ENCODE results near the gene SMC5.
A peak's percentile ranks its signal among the peaks of the same experiment; 100 is the strongest.
"Not testable (repeated sequence)": the region's sequence is repeated elsewhere in the genome, so short reads cannot be mapped to it uniquely, and the experiment has no call there.

The SMC5 gene

GRCh38 chr9:70374962-70375618 lies 116.3 kb downstream of the SMC5 start:
- DNase-seq: no peak

- no peak for DNase-seq
These were observed 123.4 kb downstream of the SMC5 start for GRCh38 chr9:70382046-70382708.

DNA sequence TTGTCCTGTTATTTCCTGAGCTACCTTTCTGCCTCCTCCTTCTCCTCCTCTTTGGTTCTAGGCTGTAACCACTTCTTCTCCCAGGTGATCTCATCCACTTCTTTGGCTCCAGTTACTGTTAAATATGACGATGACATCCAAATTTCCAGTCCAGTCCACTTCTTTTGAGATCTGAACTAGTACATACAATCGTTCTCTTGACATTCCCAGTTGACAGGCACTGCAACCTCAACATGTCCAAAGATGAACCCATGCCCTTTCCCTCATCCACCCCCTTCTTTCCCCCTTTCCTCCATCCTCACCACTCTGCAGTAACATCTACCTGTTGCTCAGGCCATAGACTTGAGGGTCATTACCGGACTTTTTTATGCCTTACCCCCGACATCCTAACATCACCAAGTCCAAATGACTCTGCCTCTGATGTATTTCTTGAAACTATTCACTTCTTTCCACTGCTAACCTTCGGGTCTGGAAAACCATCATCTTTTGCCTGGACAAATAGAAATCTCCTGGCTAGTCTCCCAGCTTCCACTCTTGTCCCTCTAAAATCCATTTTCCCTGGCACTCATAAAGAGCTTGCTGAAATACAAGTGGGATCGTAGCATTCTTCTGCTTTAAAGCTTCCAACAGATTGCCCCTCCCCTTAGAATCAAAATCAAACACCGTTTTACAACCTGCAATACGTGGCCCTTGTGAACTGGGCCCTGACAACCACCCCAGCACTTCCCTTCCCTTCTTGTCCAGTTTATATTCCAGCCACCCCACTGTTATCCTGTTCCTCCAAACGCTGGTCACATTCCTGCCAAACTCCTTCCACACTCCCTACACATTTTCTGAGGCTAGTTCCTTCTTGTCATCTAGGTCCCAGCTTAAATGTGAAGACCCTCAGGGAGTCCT lies 124.2 kb downstream of the SMC5 start:
- no peak for DNase-seq

DNA sequence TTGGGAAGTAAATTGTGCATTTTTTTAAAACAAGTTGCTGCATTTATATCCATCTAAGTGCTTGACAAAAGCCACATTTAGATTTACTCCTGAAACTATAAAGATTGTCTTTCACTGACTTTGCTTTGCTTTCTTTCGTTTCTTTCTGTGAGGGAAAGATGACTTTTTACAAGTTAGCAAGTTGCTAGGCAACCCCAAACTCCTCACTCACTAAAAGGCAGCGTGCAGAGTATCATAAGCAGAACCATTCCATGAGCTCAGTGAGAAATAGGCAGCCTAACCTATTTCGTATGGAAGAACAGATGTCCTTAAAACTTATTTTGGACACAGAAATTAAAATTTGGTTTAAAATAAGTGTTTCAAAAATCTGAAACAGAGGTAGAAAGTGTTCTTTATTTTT lies 126.6 kb downstream of the SMC5 start:
- DNase-seq: no peak

GRCh38 chr9:70387663-70388062 lies 128.9 kb downstream of the SMC5 start:
- no peak for DNase-seq

DNA sequence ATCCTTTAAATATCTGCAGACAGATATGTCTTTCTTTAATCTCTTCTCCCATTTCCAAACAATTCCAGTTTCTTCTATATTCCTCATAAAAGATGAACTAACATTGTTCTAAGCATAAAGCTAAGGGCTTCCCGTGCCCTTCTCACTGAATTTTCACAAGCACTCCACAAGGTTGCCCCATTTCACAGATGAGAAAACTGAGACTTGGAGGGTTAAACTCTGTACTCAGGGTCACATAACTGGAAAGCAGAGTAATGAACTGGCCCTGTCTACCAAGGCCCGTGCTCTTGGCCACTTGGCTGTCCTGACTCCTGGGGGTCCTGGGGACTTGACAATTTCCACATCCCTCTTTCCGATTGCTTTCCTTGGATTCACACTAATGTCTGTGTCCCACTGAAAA lies 130.4 kb downstream of the SMC5 start:
- no peak for DNase-seq

- no peak for DNase-seq
These were observed 131.0 kb downstream of the SMC5 start for GRCh38 chr9:70389621-70390266.

DNA sequence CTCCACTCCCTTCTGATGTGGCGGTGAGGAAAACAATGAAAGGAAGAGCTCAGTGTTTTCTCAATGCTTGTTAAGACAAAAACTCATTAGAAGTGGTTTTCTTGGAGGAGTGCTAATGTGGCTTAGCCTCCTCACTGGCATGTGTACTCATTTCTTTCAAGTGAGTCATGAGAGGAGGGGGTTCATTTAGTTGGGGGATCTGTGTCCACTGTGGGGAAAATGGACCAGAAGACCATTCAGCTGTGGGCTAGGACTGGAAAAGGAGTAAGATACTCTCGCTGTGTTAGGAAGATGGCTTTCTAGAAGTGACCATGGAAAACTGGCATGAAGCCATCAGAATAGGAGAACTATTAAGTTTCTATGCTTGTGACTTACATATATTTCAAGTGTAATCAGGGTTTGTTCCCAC lies 132.2 kb downstream of the SMC5 start:
- DNase-seq: no peak

- DNase-seq: peak; percentile 11
These were observed 133.4 kb downstream of the SMC5 start for GRCh38 chr9:70392189-70392588.

DNA sequence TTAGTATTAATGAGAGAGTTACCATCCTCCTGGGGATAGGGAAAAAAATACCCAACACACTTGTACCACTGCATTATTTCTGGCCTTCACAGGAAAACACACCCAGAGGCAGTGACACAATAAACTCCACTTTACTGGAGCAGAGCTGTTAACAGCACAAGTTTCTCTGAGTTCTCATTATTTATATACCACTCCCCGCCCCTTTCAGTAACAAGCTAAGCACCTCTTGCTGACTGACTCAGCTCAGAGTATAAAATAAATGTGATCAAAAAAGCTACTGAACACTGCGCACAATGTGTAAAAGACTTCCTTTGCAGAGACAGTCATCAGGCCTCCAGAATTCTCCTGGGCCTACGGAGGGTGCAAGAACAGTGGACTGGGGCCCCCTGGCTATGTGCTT lies 134.1 kb downstream of the SMC5 start:
- no peak for DNase-seq

GRCh38 chr9:70395652-70396051 lies 136.9 kb downstream of the SMC5 start:
- DNase-seq: no peak

DNA sequence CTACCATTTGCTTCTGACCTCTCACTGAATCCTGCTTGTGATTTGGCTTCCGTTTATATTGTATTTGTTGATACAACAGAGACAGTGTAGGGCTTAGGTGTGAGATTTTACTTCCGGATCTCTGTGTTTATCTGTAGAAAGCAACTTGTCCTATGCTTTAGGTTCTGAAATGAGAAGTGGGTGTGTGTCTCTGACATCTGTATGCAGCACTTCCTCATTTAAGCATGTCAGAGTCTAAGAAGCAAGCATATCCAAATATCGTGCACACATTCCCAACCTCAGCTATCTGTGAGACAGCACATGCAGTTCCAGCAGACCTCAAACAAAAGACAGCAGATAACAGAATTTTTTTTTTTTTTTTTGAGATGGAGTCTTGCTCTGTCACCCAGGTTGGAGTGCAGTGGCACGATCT lies 139.4 kb downstream of the SMC5 start:
- no peak for DNase-seq

DNA sequence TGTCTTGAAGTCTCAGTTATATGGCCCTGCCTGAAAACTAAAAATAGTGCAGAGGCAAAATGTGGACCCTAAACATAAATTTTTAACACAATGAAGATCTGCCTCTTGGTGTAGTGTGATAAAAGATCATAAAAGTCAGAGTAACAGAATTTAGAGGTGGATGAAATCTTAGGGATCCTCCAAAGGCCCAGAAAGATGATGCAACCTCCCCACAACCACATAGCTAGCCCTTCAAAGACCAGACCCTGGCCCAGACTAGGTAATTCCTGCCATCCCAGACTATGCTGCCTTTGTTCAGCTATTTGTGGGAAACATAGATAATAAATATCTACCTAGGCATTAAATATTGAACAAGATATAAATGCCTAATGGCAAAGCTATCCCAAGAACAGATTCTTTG lies 140.4 kb downstream of the SMC5 start:
- DNase-seq: no peak

DNA sequence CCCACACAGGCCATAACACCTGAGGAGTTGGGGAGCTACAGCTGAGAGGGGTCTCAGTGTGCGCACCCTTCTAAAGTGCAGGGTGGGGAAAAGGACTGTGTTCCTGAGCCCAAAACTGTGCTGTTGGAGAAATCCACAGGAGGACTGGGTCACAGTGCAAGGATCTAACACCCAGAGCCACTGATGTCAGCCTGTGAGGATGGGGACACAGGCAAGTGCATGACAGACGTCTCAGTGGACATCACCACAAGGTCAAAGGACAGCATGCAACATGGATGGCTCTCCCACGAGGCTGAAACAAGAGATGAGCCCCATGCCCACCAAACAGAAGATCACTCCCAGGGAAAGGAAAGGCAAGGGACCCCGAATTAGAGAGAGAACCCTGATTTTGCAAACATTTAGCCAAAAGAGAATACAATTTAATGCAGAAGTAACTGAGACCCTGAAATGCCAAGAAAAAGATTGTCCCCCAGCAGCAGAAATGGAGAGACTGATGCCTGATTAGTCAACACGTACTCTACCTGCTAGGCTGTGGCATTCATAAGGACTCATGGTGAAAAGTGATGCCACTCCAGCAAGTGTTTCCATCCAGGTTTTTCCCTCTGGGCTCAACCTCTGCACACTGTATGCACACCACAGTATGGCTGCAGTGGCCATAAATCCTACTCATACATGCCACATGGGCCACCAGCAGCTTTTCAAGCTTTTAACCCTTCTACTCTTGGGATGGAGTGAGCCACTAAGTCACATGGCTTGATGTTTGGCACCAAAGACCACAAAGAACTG lies 141.5 kb downstream of the SMC5 start:
- DNase-seq: no peak

DNA sequence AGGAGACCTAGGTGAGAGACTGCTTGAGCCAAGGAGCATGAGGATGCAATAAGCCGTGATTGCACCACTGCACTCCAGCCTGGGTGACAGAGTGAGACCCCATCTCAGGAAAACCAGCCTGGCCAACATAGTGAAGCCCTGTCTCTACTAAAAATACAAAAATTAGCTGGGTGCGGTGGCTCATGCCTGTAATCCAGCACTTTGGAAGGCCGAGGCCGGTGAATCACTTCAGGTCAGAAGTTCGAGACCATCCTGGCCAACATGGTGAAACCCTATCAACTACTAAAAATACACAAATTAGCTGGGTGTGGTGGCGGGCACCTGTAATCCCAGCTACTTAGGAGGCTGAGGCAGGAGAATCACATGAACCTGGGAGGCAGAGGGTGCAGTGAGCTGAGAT lies 142.5 kb downstream of the SMC5 start:
- not testable (repeated sequence) for DNase-seq

GRCh38 chr9:70402213-70402612 lies 143.4 kb downstream of the SMC5 start:
- DNase-seq: no peak

DNA sequence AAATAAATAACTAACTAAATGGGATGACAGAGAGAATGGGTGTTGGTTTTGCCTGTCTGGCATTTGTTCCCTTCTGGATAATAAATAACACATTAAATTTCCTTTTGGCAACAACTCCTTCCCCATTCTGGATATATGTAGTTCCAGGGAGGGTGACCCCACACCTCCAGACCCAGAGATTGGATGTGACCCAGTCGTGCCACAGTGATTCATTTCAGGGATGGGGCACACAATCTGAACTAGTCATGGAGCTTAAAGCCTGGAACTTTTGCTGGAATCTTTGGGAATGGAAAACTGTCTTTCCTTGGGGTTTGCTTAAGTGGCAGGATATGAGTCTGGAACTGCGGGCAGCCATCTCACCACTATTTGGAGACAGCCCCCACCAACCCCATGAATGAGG lies 144.4 kb downstream of the SMC5 start:
- no peak for DNase-seq

DNA sequence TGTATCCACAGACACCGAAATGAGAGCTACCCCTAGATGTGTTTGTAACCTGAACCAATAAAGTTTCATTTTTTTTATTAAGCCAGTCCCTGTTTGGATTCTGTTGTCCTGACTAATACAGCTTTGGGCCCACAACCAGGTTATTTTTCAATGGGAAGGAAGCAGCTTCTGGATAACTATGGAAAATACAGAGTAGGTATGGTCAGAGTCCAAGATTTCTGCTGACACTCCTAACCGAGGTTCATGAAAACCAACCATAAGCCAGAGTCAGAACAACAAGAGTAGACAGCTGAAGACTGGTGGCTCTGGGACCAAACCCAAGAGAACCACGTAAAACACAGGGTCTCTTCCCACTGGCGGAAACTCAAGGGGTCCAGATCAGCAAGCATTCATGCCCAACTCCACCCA lies 144.8 kb downstream of the SMC5 start:
- no peak for DNase-seq

DNA sequence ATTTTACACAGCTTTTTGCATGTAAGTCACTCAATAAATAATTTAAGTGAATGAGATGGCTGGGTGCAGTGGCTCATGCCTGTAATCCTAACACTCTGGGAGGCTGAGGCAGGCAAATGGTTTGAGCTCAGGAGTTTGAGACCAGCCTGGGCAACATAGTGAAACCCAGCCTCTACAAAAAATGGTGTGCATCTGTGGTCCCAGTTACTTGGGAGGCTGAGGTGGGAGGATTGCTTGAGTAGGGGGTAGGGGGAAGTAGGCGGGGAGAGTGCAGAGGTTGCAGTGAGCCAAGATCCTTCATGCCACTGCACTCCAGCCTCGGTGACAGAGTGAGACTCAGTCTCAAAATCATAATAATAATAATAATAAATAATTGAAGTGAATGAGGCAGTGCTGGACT lies 145.5 kb downstream of the SMC5 start:
- DNase-seq: no peak

All from COR-L47 (cell line).